Right lobe of liver (tissue), 6 donors: Measurements from ENCODE around the gene LYPD4. TPM values are rescaled to one million over a fixed set of nuclear protein-coding genes. Genes with fewer than 3 reads are reported as not detected.

Experiments used
- ATAC-seq, 4 donors: fragments of 200-7000 bp; cut with Tn5 transposase; one replicate each; pipeline ENCODE4 v1.9.1; 2020; ENCODE audit warnings: mild to moderate bottlenecking in 4 of 4, moderate library complexity in 4 of 4
- DNase-seq, 3 donors: peaks; one replicate each; pipeline ENCODE4 v3.0.0-alpha.2; 2020
- H3K27ac ChIP-seq, 3 donors: fragments of 200-600 bp; one replicate each; pipeline ENCODE4 v1.8.0; 2022
- H3K27me3 ChIP-seq, 2 donors: fragments of 200-600 bp; one replicate each; pipeline ENCODE4 v1.8.0; 2022
- H3K36me3 ChIP-seq, 4 donors: fragments of 200-600 bp; sonication (generic) in 1 of 4; one replicate each; pipeline versions ENCODE4 v1.5.1 to v1.8.0; 2017 to 2022; ENCODE audit warnings: control low read depth in 1 of 4
- H3K4me1 ChIP-seq, 4 donors: fragments of 200-600 bp; sonication (generic) in 1 of 4; one replicate each; pipeline versions ENCODE4 v1.5.1 to v1.8.0; 2017 to 2022; ENCODE audit warnings: control low read depth in 1 of 4
- H3K4me3 ChIP-seq, 3 donors: fragments of 200-600 bp; one replicate each; pipeline ENCODE4 v1.8.0; 2022
- H3K9me3 ChIP-seq, 4 donors: fragments of 200-600 bp; sonication (generic) in 1 of 4; one replicate each; pipeline versions ENCODE4 v1.5.1 to v1.8.0; 2017 to 2022; ENCODE audit warnings: control low read depth in 1 of 4
- POLR2A ChIP-seq: fragments of 450-650 bp; IDR thresholded peaks from one replicate; pipeline ENCODE4 v1.6.1; 2017; ENCODE audit warnings: antibody characterized with exemption, mild to moderate bottlenecking
- WGBS: methylation state at CpG from one replicate; pipeline ENCODE4 v1.1.6; 2018; ENCODE audit warnings: low coverage, low lambda C conversion rate; ENCODE audit not compliant: insufficient coverage; ENCODE audit errors: missing lambda C conversion rate; 5-methylcytosine and 5-hydroxymethylcytosine counted together
- intact Hi-C, 2 donors: fragments of 100-400 bp; cut with DNase I; formaldehyde crosslinking; loops; one replicate each; pipeline versions ENCODE4 v1.11.2 to v1.14.1; 2022
- total RNA-seq, 6 experiments: library from RNA; depleted of rRNA in 2 of 6; stranded (reverse); fragments of >200 nt in 2 of 6; fragmentation: NEBNext Ultra II Directional in 3 of 6; extraction: Animal tissue kit (Norgen Biotek cat#: 25700) in 3 of 6; gene quantifications; one replicate each; pipeline versions ENCODE4 v1.1.0 to v1.2.4, GENCODE V29; 2016 to 2023
- TF ChIP-seq, protein P1 (sequence below), 4 donors: fragments of 200-600 bp in 3 of 4; fragments of 450-650 bp in 1 of 4; IDR thresholded peaks; one replicate each; pipeline versions ENCODE4 v1.5.1 to v1.8.0; 2016 to 2022; ENCODE audit warnings: antibody characterized with exemption in 4 of 4, mild to moderate bottlenecking in 2 of 4
- donor health status: DM: no; HTN: yes; CAD: no.
- donor health status: DM: no; HTN: no; CAD: no.
- donor health status: DM: no; HTN: no; CAD: no.
- donor health status: DM: no; HTN: yes; CAD: no.
- donor health status: DM: no; HTN: yes; CAD: no.

Gene LYPD4
- total RNA-seq, 6 experiments from 2014 or later = not detected

DNA sequence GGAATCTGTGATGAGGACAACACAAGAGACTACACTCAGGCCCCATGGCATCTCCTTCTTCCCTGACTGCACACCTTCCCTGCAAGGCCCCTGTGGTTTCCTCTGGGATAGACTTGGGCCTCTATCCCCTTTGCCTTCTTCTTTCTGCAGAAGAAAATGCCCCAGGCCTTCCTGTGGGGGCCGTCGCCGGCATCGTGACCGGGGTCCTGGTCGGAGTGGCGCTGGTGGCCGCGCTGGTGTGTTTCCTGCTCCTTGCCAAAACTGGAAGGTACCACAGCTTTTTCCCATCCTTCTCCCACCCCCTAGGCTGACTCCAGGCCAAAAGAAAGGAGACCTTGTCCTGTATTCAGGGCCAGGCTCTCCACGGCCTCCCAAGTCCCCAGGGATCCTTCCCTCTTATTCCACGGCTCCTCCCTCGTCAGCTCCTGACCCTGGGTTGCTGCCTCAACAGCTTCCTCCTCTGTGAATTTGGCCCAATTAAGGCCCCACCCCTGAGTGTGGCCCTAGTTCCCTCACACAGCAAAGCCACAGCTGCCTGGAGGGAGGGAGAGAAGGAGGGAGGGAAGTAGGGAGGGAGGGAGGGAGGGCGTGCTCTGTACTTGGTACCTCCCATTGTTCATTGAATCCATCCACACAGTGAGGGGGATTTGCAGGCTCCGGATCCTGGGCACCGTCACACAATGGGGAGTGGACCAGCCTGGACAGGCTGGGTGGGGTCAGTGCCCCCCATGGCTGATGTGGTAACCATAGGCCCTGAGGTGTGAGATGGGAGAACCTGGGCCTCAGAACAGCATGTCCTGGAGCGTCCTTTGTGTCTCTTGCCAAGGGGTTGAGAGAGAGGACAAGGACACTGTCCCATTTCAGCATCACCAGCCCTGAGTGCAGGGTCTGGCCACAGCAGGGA, 35.6 kb downstream of the LYPD4 start:
- DNase-seq (peak; percentile 39 to 75 (median 58)), ATAC-seq (peak; percentile 47 to 67 (median 56))
- Histone ChIP-seq H3K36me3 (no peaks in the 10 kb centered on the region), H3K27me3 (no peaks in the 10 kb centered on the region), H3K4me1 (no peaks in the 10 kb centered on the region), H3K9me3 (no peaks in the 10 kb centered on the region), H3K4me3 (no peak overlapping the region), H3K27ac (peak overlapping the region in 1 of 3 donors; percentile 24)
- intact Hi-C loops = no loop called here
- TF ChIP-seq, protein P1, sequence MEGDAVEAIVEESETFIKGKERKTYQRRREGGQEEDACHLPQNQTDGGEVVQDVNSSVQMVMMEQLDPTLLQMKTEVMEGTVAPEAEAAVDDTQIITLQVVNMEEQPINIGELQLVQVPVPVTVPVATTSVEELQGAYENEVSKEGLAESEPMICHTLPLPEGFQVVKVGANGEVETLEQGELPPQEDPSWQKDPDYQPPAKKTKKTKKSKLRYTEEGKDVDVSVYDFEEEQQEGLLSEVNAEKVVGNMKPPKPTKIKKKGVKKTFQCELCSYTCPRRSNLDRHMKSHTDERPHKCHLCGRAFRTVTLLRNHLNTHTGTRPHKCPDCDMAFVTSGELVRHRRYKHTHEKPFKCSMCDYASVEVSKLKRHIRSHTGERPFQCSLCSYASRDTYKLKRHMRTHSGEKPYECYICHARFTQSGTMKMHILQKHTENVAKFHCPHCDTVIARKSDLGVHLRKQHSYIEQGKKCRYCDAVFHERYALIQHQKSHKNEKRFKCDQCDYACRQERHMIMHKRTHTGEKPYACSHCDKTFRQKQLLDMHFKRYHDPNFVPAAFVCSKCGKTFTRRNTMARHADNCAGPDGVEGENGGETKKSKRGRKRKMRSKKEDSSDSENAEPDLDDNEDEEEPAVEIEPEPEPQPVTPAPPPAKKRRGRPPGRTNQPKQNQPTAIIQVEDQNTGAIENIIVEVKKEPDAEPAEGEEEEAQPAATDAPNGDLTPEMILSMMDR (IDR thresholded peaks at IDR 0.05) = no peak
- TF ChIP-seq POLR2A = no peak
- 58% methylated on average over 13 of the region's 16 CpGs for WGBS

DNA sequence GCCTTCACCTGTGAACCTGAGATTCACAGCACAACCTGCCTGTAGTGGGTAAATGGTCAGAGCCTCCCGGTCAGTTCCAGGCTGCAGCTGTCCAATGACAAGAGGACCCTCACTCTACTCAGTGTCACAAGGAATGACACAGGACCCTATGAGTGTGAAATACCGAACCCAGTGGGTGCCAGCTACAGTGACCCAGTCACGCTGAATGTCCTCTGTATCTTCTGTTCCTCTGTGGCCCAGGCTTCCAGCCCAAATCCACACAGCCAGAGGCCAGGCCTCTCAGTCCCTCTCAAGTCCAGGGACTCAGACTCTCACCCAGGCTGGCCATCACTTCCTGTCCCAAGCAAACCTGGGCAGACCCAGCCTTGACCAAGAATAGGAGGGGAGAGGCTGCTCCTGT, 37.3 kb downstream of the LYPD4 start:
- H3K36me3 ChIP-seq = no peaks in the 10 kb centered on the region
- H3K4me3 ChIP-seq = no peak overlapping the region
- H3K27me3 ChIP-seq = no peaks in the 10 kb centered on the region
- H3K4me1 ChIP-seq = no peaks in the 10 kb centered on the region
- no peaks in the 10 kb centered on the region for H3K9me3 ChIP-seq
- DNase-seq = peak in 1 of 3 donors; percentile 41
- no peak overlapping the region for H3K27ac ChIP-seq
- intact Hi-C loops = no loop called here
- 83% methylated on average over 1 of the region's 3 CpGs for WGBS
- TF ChIP-seq, protein P1 (IDR thresholded peaks at IDR 0.05) = no peak
- no peak for TF ChIP-seq POLR2A
- ATAC-seq = no peak

DNA sequence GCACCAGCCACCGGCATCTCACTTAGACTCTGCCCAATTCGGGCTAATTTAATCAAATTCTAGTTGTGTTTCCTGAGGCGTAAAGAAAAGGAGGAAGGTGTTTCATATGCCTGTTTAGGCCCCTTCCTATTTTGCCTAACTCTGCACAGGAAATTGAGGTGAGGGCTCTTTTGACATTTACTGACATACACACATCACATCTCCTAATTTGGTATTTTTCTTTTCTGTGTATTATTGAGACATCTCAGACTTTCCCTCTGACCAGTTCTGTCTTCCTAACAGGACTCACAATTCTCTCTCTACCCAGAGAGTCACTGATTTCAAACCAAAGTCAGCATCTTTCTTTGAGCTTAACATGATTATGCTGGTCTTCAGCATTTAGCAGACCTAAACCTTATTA, 40.1 kb downstream of the LYPD4 start:
- no peaks in the 10 kb centered on the region for H3K4me1 ChIP-seq
- TF ChIP-seq, protein P1 (IDR thresholded peaks at IDR 0.05) = no peak
- no peak for TF ChIP-seq POLR2A
- H3K27me3 ChIP-seq = no peaks in the 10 kb centered on the region
- intact Hi-C loops = no loop called here
- no peak overlapping the region for H3K4me3 ChIP-seq
- H3K27ac ChIP-seq = no peak overlapping the region
- WGBS = 29% methylated on average over 2 of the region's 3 CpGs
- no peaks in the 10 kb centered on the region for H3K36me3 ChIP-seq
- DNase-seq (no peak), ATAC-seq (no peak)
- no peaks in the 10 kb centered on the region for H3K9me3 ChIP-seq

DNA sequence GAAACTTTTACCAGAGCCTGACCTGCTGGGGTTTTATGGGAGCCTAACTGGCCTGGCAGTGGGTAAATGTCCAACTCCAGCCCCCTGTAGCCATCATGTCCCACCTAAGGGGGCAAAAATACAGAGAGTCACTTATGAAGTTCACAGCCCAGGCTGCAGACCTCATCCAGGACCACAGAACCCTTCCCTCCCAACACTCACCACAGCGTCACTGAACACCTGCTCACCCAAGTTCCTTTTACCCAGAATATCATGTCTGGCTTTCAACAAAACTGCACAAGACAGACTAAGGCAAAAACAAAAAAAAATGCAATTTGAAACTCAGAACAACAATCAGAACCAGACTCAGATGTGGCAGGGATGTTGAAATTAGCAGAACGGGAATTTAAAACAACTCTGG, 41.7 kb downstream of the LYPD4 start:
- H3K27ac ChIP-seq = no peak overlapping the region
- no peaks in the 10 kb centered on the region for H3K36me3 ChIP-seq
- H3K4me1 ChIP-seq = no peaks in the 10 kb centered on the region
- TF ChIP-seq, protein P1 (IDR thresholded peaks at IDR 0.05) = no peak
- no peak for TF ChIP-seq POLR2A
- no peak overlapping the region for H3K4me3 ChIP-seq
- intact Hi-C loops = no loop called here
- peak in 1 of 3 donors; percentile 33 for DNase-seq
- no peaks in the 10 kb centered on the region for H3K27me3 ChIP-seq
- ATAC-seq = no peak
- WGBS = 35% methylated on average over 2 of the region's 2 CpGs
- H3K9me3 ChIP-seq = no peaks in the 10 kb centered on the region
